Measurements from ENCODE around the gene LRRC8C. TPM values are rescaled to one million over a fixed set of nuclear protein-coding genes. Genes with fewer than 3 reads are reported as not detected.

LRRC8C gene
- total and polyA plus RNA-seq, 2 of the 8 experiments (the other 6 are each of a cell fraction or from before 2014, with no cell fraction given), result 1.1 to 2.1 TPM

DNA sequence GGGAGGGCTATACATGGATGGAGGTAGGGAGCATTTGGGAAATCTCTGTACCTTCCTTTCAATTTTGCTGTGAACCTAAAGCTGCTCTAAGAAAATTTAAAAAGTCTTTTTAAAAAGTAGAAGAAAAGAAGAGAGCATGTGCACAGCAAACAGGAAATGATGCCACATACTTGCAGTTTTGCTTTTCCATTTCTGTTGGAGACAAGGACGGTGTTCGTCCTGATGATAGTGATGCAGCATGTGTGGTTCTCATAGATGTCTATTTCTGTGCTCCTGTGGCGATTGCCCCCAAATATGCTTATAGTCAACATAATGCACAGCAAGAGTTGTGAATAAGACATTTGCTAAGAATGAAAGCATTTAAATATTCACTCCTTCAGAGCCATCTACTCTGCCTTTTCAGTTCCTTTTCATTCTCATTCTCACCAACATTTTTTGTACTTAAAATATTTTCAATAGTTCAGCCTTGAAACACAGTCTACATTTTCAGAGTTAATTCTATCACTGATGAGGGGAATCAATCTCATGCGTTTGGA, 66.6 kb downstream of the LRRC8C start:
- Histone ChIP-seq H3K23ac (ENCODE audit: insufficient read length) (no peak overlapping the region), H3K79me2 (ENCODE audit: control insufficient read depth in 1 of 2, insufficient read depth in 2 of 2, low read length in 2 of 2) (no peaks in the 10 kb centered on the region), H2BK20ac (ENCODE audit: low read length) (no peak overlapping the region), H3K27ac (ENCODE audit: low read depth, low read length) (no peak overlapping the region), H4K20me1 (replicated peaks in 1 of 2; ENCODE audit: control insufficient read depth in 1 of 2, insufficient read depth in 2 of 2, low read length in 2 of 2) (no peaks in the 10 kb centered on the region), H3K18ac (ENCODE audit: extremely low read depth, low read length) (no peak overlapping the region), H3K14ac (ENCODE audit: insufficient read length) (no peak overlapping the region), H3K27me3 (replicated peaks in 1 of 4; ENCODE audit: control insufficient read depth in 3 of 4, extremely low read depth in 1 of 4, insufficient read depth in 3 of 4, low read length in 3 of 4) (no peaks in the 10 kb centered on the region), H3K4me3 (ENCODE audit: extremely low read depth in 1 of 4, insufficient read depth in 2 of 4, low read depth in 3 of 4, low read length in 4 of 4) (no peak overlapping the region), H2BK5ac (ENCODE audit: low read depth, low read length) (no peak overlapping the region), H3K4ac (replicated peaks; ENCODE audit: insufficient read length, low read depth, low read length) (no peak overlapping the region), H3K79me1 (ENCODE audit: low read depth, low read length) (no peaks in the 10 kb centered on the region), H3K36me3 (ENCODE audit: control insufficient read depth in 2 of 4, insufficient read depth in 4 of 4, low read length in 3 of 4) (no peaks in the 10 kb centered on the region), H3K4me1 (replicated peaks in 1 of 4; ENCODE audit: control insufficient read depth in 3 of 4, insufficient read depth in 4 of 4, low read length in 3 of 4) (no peaks in the 10 kb centered on the region), H2BK120ac (replicated peaks; ENCODE audit: low read depth, low read length) (no peak overlapping the region), H3K9me3 (ENCODE audit: insufficient read depth in 2 of 2, low read depth in 1 of 2, low read length in 1 of 2) (no peaks in the 10 kb centered on the region), H2AK5ac (ENCODE audit: low read depth, low read length) (no peak overlapping the region), H4K8ac (ENCODE audit: extremely low read depth, insufficient read depth, low read length) (no peak overlapping the region), H4K5ac (ENCODE audit: insufficient read length, low read depth, low read length) (no peak overlapping the region), H4K91ac (replicated peaks; ENCODE audit: insufficient read length, low read length) (no peak overlapping the region), H2BK12ac (ENCODE audit: low read depth, low read length) (no peak overlapping the region), H3K56ac (replicated peaks; ENCODE audit: insufficient read length, low read depth, low read length) (no peak overlapping the region), H3K9ac (replicated peaks in 1 of 4; ENCODE audit: extremely low read depth in 1 of 4, low read depth in 3 of 4, low read length in 3 of 4) (no peak overlapping the region), H2BK15ac (ENCODE audit: low read length) (no peak overlapping the region), H3K23me2 (ENCODE audit: low read depth, low read length) (no peaks in the 10 kb centered on the region), H3K4me2 (ENCODE audit: insufficient read depth in 1 of 2, low read depth in 2 of 2, low read length in 2 of 2) (no peak overlapping the region), H2AFZ (ENCODE audit: low read length) (no peak overlapping the region)
- WGBS, 2 experiments (ENCODE audit: extremely low coverage in 1 of 2, insufficient coverage in 1 of 2, insufficient read length in 1 of 2, insufficient replicate concordance in 2 of 2, low coverage in 1 of 2, low lambda C conversion rate in 2 of 2, missing lambda C conversion rate in 1 of 2), result 94% methylated on average over 4 of the region's 4 CpGs; no CpG with 5 or more reads in 1 of the 2 experiments
- ChIA-PET CTCF (ENCODE audit: partially characterized antibody) (interaction anchor here (5.9 kb wide), 1 partner anchor 64 kb away, joined by 19 read pairs; no protein-coding TSS in a partner anchor), POLR2A (ENCODE audit: partially characterized antibody) (no interaction called here)
- FAIRE-seq, result no peak
- DNase-seq (ENCODE audit: low read depth in 1 of 2, low spot score in 2 of 2), result no peak
- no peak for TF ChIP-seq SP2 (IDR thresholded peaks at IDR 0.05; ENCODE audit: low read length)
- TF ChIP-seq, protein P1, sequence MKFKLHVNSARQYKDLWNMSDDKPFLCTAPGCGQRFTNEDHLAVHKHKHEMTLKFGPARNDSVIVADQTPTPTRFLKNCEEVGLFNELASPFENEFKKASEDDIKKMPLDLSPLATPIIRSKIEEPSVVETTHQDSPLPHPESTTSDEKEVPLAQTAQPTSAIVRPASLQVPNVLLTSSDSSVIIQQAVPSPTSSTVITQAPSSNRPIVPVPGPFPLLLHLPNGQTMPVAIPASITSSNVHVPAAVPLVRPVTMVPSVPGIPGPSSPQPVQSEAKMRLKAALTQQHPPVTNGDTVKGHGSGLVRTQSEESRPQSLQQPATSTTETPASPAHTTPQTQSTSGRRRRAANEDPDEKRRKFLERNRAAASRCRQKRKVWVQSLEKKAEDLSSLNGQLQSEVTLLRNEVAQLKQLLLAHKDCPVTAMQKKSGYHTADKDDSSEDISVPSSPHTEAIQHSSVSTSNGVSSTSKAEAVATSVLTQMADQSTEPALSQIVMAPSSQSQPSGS (IDR thresholded peaks at IDR 0.05; ENCODE audit: low read length), result no peak

Measured in H1 (cell line).